ENCODE results near the gene IQSEC3. TPM values are rescaled to one million over a fixed set of nuclear protein-coding genes. Genes with fewer than 3 reads are reported as not detected.

IQSEC3 gene
- total RNA-seq, 1 experiment from 2014 or later, result not detected

- DNase-seq (ENCODE audit: low read depth, low spot score), result no peak
- intact Hi-C loops (cut with micrococcal nuclease; ENCODE audit: unreplicated experiment) (no loop called here), in situ Hi-C loops (cut with HindIII; ENCODE audit: low pct_unique_long_range_greater_than_20kb, low sequenced_read_pairs) (no loop called here)
- no peak overlapping the region for H3K4me3 ChIP-seq (ENCODE audit: low read depth in 2 of 2, low read length in 2 of 2)
- H3K36me3 ChIP-seq (ENCODE audit: control insufficient read depth, insufficient read depth, low read length), result no peaks in the 10 kb centered on the region
- no peak for TF ChIP-seq SIN3A (IDR thresholded peaks at IDR 0.05; ENCODE audit: borderline replicate concordance, insufficient read depth, low read depth, low read length)
- TF ChIP-seq, protein P1, sequence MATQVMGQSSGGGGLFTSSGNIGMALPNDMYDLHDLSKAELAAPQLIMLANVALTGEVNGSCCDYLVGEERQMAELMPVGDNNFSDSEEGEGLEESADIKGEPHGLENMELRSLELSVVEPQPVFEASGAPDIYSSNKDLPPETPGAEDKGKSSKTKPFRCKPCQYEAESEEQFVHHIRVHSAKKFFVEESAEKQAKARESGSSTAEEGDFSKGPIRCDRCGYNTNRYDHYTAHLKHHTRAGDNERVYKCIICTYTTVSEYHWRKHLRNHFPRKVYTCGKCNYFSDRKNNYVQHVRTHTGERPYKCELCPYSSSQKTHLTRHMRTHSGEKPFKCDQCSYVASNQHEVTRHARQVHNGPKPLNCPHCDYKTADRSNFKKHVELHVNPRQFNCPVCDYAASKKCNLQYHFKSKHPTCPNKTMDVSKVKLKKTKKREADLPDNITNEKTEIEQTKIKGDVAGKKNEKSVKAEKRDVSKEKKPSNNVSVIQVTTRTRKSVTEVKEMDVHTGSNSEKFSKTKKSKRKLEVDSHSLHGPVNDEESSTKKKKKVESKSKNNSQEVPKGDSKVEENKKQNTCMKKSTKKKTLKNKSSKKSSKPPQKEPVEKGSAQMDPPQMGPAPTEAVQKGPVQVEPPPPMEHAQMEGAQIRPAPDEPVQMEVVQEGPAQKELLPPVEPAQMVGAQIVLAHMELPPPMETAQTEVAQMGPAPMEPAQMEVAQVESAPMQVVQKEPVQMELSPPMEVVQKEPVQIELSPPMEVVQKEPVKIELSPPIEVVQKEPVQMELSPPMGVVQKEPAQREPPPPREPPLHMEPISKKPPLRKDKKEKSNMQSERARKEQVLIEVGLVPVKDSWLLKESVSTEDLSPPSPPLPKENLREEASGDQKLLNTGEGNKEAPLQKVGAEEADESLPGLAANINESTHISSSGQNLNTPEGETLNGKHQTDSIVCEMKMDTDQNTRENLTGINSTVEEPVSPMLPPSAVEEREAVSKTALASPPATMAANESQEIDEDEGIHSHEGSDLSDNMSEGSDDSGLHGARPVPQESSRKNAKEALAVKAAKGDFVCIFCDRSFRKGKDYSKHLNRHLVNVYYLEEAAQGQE (IDR thresholded peaks at IDR 0.05; ENCODE audit: insufficient read depth in 1 of 2, low read depth in 2 of 2, low read length in 1 of 2), result no peak
- TF ChIP-seq, protein P2, sequence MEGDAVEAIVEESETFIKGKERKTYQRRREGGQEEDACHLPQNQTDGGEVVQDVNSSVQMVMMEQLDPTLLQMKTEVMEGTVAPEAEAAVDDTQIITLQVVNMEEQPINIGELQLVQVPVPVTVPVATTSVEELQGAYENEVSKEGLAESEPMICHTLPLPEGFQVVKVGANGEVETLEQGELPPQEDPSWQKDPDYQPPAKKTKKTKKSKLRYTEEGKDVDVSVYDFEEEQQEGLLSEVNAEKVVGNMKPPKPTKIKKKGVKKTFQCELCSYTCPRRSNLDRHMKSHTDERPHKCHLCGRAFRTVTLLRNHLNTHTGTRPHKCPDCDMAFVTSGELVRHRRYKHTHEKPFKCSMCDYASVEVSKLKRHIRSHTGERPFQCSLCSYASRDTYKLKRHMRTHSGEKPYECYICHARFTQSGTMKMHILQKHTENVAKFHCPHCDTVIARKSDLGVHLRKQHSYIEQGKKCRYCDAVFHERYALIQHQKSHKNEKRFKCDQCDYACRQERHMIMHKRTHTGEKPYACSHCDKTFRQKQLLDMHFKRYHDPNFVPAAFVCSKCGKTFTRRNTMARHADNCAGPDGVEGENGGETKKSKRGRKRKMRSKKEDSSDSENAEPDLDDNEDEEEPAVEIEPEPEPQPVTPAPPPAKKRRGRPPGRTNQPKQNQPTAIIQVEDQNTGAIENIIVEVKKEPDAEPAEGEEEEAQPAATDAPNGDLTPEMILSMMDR (IDR thresholded peaks at IDR 0.05), result no peak
- H3K9me3 ChIP-seq (ENCODE audit: control insufficient read depth, insufficient read depth, low read depth, low read length), result no peaks in the 10 kb centered on the region
- H3K27me3 ChIP-seq (ENCODE audit: control insufficient read depth, insufficient read depth, low read length), result no peaks in the 10 kb centered on the region; the same call in 1 of the 2 replicates
- no peak for ATAC-seq
- ChIA-PET POLR2A (no interaction called here), CTCF (no interaction called here)
- no peaks in the 10 kb centered on the region for H3K4me1 ChIP-seq (ENCODE audit: control insufficient read depth, insufficient read depth, low read length)
- H3K27ac ChIP-seq (ENCODE audit: low read length), result no peak overlapping the region
- BruUV-seq (replicated peaks), result no TSS peak
Measured at GRCh38 chr12:78981-79380, 12.4 kb downstream of the IQSEC3 start.

GRCh38 chr12:80681-81190 lies 14.2 kb downstream of the IQSEC3 start:
- DNase-seq (ENCODE audit: low read depth, low spot score) (no peak), ATAC-seq (no peak)
- no peaks in the 10 kb centered on the region; the same call in 1 of the 2 replicates for H3K27me3 ChIP-seq (ENCODE audit: control insufficient read depth, insufficient read depth, low read length)
- H3K36me3 ChIP-seq (ENCODE audit: control insufficient read depth, insufficient read depth, low read length), result no peaks in the 10 kb centered on the region
- H3K4me1 ChIP-seq (ENCODE audit: control insufficient read depth, insufficient read depth, low read length), result no peaks in the 10 kb centered on the region
- no peak overlapping the region for H3K27ac ChIP-seq (ENCODE audit: low read length)
- no peaks in the 10 kb centered on the region for H3K9me3 ChIP-seq (ENCODE audit: control insufficient read depth, insufficient read depth, low read depth, low read length)
- ChIA-PET CTCF (no interaction called here), POLR2A (no interaction called here)
- TF ChIP-seq SIN3A (IDR thresholded peaks at IDR 0.05; ENCODE audit: borderline replicate concordance, insufficient read depth, low read depth, low read length) (no peak), POLR2AphosphoS5 (IDR thresholded peaks at IDR 0.05; ENCODE audit: low read depth, low read length) (no peak), TCF7L2 (IDR thresholded peaks at IDR 0.05; ENCODE audit: low read depth, low read length) (no peak)
- TF ChIP-seq, protein P2 (IDR thresholded peaks at IDR 0.05), result no peak
- TF ChIP-seq, protein P1 (IDR thresholded peaks at IDR 0.05; ENCODE audit: insufficient read depth in 1 of 2, low read depth in 2 of 2, low read length in 1 of 2), result no peak
- H3K4me3 ChIP-seq (ENCODE audit: low read depth in 2 of 2, low read length in 2 of 2), result no peak overlapping the region
- BruUV-seq (replicated peaks), result no TSS peak
- intact Hi-C loops (cut with micrococcal nuclease; ENCODE audit: unreplicated experiment) (no loop called here), in situ Hi-C loops (cut with HindIII; ENCODE audit: low pct_unique_long_range_greater_than_20kb, low sequenced_read_pairs) (no loop called here)
